Kidney capillary endothelial cell (primary cell): ENCODE measurements around the gene LRRC8D.

ENCODE experiments used
- DNase-seq: peaks from one replicate; pipeline ENCODE4 v3.0.0-alpha.2; 2018; ENCODE audit warnings: low spot score

The LRRC8D gene

GRCh38 chr1:89834083-89834704 is 13.4 kb downstream of the LRRC8D start:
- DNase-seq = no peak

DNA sequence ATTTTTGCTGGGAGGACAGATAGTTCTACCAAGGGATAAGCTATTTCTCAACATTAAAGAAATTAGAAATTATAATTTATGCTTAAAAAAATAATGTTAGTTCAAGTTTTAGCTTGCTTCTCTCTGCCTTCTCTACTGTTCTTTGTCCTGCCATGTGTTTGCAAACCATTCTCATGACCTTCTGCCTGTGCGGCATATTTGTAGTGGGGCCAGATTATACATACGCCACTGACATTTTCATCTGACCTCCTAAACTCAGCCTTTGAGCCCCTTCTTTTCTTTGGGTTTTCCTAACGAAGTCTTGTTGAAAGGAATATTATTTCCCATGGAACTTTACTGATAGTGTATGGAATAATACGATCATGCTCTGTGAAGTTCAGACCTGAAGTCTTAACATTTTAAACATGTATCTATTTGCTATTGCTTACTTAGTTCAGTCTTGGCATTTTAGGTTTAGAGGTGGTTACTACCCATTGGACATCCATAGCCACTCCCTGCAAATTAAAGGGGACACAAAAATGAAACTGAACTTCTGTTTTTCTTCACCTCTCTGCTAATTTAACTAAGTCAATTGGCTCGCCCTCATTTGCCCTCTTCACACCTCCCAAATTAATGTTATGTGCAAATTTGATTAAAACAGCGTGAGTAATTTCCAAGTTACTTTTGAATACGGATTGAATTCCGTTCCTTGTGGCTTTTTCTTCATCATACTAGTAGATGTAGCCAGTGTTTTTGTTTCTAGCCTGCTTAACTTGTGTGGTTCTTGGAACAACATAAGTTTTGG is 15.6 kb downstream of the LRRC8D start:
- DNase-seq = no peak

DNA sequence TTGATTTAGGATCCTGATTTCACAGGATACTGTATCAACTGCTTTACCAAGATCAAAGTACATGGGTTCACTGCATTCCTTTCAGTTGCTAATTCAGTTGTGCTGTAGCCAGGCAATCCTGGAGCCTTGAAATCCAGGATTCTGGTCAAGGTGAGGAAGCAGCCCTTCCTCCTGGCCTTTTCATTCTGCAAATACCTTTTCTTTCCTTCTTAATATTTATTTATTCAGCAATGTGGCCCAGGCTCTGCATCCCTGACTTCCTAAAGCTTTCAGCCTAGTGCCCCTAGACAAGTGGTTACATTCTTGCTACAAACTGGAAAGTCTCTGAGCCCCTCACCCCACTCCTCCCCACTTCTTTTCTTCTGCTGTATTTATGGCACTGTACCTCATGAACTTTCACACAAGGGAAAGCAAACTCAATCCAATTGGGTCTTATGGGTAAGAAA is 16.2 kb downstream of the LRRC8D start:
- DNase-seq = no peak

- no peak for DNase-seq
These were observed 16.7 kb downstream of the LRRC8D start for GRCh38 chr1:89837510-89837909.

- DNase-seq = no peak
These were observed 18.7 kb downstream of the LRRC8D start for GRCh38 chr1:89839516-89839915.

- no peak for DNase-seq
These were observed 20.7 kb downstream of the LRRC8D start for GRCh38 chr1:89841507-89841906.

GRCh38 chr1:89842567-89843272 is 21.9 kb downstream of the LRRC8D start:
- DNase-seq = no peak

GRCh38 chr1:89843273-89844130 is 22.7 kb downstream of the LRRC8D start:
- DNase-seq = peak; percentile 47

DNA sequence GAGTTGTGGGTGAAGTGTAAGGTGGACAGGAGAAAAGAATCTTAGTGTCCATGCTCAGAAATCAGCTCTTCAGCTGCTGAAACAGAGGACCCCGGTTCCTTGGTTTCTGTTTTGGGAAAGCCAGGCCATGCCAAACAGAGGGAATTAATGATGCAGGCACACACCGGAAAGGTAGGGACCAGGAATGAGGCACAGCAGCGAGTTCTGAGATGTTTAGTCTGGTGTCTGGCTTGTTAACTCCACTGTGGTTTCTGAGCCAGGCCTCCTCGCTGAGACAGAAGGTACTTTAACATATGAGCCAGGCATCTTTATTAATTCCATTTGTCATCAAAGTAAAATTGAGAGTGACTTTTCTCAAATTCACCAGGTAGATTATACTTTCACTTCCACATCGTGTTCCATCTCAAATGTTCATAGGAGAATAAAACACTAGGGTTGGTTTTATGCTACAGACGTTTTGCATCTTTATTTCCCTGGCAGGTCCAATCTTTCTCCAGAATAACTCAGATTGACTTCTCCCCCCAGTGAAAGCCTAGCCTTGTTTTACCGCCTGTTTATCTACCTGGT is 23.5 kb downstream of the LRRC8D start:
- DNase-seq = no peak

- no peak for DNase-seq
These were observed 24.0 kb downstream of the LRRC8D start for GRCh38 chr1:89844860-89845259.

- no peak for DNase-seq
These were observed 26.4 kb downstream of the LRRC8D start for GRCh38 chr1:89847191-89847729.

DNA sequence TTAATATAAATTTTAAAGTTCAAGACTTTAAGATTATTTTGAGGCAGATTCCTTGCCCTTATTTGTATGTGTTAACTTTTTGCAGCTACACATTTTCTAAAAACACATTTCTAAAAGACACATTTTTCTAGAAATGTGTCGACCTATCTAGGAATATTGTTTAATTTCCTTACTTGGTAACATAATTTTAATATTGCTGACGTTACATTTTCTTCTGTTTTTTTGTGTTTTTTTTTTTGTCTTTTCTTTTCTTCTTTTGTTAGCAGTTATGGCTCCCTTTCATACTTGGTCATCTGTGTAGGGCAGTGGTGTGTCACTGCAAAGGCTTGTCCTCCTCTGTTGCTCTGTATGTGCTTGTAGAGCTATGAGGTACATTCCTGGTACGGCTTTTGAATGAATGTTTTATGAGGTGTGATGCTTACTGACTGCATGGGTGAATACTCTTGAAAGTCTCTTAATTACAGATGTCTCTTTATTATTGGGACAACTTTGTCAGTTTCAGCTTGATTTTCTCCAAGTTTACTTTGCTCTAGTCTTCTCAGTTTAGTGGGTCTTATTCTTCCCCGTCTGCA is 30.1 kb downstream of the LRRC8D start:
- DNase-seq = no peak

DNA sequence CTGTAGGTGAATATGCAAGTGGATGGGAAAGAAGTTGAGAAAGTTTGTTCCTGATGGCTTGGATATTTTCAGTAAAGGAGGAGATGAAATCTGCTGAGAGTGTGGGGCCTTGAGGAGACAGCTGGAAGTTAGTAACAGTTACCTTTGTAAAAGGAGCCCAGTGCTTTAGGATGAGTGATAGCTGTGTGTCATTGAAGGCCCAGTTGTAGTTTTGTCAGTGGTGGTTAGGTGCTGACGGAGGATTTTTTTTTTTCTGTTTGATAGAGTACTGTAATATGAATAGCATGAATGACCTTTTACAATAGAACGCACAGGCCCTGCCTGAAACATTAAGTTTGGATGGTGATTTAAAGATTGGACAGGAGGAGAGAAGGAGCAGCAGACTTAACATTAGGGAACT is 33.3 kb downstream of the LRRC8D start:
- no peak for DNase-seq

DNA sequence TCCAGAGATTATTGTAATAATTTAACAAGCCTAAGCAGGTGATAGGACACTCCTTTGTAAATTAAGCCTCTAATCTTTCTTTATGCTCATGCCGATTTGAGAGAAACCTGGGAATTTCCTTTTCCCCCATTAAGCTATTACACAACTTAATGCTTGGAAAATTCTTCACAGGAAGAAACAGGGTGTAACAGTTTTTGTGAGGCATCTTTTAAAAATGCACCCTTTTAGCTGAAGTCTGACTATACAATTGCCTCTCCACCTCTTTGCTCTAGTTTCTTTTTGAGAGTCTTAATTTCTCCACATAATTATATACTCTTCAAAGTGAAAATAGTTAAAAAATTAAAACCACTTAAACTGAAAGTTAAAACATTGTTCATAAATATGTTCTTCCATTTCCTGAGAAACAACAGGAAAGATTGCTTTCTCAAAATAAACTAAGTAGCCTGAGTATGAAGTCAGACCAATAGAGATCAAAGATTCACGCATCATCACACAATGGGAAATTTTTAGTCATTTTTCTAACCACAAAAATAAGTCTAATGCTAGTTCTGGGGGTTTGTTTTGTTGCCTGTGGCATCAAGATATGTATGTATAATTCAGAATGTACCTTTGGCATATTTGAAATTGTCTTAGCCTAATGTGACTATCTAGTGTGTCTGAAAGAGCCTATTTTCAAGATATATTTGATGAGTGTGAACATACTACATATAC is 34.7 kb downstream of the LRRC8D start:
- DNase-seq = peak; percentile 24

DNA sequence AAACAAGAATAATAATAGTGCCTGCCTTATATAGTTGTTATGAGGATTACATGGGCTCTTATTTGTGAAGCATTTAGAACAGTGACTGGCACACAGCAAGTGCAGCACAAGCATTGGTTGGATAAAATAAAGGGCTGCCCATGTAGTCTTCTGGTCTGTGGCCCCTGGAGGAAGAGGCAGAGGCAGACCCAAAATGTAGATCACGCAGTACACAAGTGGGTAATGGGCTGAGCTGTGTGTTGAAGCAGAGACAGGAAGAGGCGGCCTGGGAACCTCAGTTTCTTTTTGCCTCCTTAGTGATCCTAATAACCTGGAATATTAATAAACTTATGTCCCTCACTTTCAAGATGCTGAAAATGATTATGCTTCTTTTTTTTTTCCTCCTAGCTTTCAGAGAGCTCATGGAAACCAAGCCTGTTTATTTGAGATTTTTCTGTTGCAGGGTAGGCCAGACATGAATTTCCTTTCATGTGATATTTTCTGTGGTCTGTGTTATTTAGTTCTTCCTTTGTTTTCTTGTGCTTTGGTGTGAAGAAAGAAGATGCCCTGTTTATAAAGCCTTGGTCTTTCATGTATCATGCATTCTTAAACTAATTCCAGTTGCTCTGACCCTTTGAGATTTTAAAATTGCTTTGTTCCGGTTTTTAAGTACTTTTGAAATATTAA is 42.5 kb downstream of the LRRC8D start:
- no peak for DNase-seq

DNA sequence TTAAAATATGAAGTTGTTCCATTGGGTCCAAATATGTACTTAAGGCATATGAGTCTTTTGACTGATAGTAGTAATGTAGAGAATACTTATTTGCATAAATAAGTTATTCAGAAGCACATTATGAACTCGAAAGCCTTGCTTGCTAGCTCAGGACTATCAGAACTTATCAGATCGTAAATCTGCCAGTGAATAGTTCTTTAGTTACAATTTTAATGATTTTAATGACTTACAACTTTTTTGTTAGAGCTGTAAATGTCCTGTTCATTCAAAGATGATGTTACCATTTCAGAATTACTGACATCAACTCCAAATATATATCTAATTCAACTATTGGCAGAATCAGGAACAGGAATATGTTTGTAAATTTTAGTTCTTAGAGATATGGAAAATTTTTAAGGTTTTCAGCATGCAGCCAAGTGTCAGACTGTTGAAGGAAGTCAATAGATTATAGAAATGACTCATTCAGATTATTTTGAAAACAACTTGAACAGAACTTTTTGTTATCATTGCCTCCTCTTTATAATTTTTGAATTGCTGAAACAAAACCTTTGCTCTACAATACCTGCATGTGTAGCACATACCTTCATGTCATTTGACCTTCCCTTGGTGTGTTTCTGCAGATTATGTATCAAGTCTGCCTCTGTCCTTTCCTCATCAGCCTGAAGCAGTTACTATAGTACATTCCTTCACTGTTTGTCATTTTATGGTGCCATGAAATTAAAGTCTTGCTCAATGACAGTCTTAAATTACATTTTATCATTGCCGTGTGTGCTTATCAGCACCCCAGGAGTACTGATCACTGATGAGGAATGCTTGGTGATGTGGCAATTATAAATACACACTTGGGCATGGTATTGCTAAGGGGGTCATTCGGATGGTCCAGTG is 44.9 kb downstream of the LRRC8D start:
- no peak for DNase-seq

DNA sequence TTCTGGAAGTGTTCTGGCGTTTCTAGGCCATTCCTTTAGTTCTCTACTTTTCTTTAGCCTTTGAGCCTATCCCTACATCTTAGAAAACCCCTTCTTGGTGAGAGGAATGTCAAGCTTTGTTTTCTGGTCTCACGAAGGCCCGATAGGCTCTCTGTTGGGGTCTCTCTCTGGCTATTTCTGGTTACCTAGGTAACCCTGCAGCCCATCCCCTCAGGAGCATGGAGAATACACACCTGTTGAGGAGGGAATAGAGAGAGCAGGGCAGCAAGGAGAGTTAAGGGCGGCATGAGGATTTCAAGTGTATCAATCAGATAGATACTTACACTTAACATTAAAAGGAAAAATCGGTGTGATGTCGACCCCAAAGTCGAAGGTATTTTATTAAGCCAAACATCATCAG is 45.7 kb downstream of the LRRC8D start:
- DNase-seq = no peak

- no peak for DNase-seq
These were observed 50.2 kb downstream of the LRRC8D start for GRCh38 chr1:89870998-89871397.
